DND-41 (cell line): Measurements from ENCODE around the gene OXCT1.

Experiments used
- EZH2 ChIP-seq: IDR thresholded peaks from 3 replicates; pipeline ENCODE4 v1.6.1; 2012; ENCODE audit warnings: borderline replicate concordance, low read depth, mild to moderate bottlenecking, moderate library complexity, low read length, inconsistent platforms; ENCODE audit not compliant: severe bottlenecking
- TF ChIP-seq, protein P1 (sequence below): IDR thresholded peaks from 2 replicates; pipeline ENCODE4 v1.5.1; 2012; ENCODE audit warnings: borderline replicate concordance, low read length, moderate library complexity, mild to moderate bottlenecking; ENCODE audit not compliant: poor library complexity, severe bottlenecking; ENCODE audit errors: extremely low read depth

- TF ChIP-seq EZH2, result no peak
- TF ChIP-seq, protein P1, sequence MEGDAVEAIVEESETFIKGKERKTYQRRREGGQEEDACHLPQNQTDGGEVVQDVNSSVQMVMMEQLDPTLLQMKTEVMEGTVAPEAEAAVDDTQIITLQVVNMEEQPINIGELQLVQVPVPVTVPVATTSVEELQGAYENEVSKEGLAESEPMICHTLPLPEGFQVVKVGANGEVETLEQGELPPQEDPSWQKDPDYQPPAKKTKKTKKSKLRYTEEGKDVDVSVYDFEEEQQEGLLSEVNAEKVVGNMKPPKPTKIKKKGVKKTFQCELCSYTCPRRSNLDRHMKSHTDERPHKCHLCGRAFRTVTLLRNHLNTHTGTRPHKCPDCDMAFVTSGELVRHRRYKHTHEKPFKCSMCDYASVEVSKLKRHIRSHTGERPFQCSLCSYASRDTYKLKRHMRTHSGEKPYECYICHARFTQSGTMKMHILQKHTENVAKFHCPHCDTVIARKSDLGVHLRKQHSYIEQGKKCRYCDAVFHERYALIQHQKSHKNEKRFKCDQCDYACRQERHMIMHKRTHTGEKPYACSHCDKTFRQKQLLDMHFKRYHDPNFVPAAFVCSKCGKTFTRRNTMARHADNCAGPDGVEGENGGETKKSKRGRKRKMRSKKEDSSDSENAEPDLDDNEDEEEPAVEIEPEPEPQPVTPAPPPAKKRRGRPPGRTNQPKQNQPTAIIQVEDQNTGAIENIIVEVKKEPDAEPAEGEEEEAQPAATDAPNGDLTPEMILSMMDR, result no peak
Measured at GRCh38 chr5:41795125-41795524, 75.1 kb downstream of the OXCT1 start.
